Measurements from ENCODE around the gene ZFP64.

DNA sequence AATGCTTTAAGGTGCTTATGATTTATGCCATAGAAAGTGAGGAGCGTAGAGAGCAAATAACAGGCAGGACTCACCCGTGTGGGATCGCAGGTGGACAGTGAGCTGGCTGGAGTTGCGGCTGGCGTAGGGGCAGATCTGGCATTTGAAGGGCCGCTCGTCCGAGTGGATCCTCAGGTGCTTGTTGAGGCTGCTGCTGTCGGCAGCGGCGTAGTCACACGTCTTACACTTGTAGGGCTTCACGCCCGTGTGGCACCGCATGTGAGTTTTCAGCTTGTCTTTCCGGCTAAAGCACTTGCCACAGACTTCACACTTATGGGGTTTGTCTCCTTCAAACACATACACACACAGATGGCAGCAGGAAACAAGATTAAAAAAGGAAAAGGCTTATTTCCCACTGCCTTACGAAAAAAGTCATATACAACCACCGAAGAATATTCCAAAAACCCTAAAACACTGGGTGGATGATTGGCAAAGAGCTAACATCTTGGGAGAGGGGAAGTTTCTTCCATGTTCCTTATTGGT is 31.5 kb downstream of the ZFP64 start:
- TF ChIP-seq, protein P1, sequence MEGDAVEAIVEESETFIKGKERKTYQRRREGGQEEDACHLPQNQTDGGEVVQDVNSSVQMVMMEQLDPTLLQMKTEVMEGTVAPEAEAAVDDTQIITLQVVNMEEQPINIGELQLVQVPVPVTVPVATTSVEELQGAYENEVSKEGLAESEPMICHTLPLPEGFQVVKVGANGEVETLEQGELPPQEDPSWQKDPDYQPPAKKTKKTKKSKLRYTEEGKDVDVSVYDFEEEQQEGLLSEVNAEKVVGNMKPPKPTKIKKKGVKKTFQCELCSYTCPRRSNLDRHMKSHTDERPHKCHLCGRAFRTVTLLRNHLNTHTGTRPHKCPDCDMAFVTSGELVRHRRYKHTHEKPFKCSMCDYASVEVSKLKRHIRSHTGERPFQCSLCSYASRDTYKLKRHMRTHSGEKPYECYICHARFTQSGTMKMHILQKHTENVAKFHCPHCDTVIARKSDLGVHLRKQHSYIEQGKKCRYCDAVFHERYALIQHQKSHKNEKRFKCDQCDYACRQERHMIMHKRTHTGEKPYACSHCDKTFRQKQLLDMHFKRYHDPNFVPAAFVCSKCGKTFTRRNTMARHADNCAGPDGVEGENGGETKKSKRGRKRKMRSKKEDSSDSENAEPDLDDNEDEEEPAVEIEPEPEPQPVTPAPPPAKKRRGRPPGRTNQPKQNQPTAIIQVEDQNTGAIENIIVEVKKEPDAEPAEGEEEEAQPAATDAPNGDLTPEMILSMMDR (conservative IDR thresholded peaks at IDR 0.05; ENCODE audit: low read depth, low read length): no peak
- no peak for TF ChIP-seq EZH2 (IDR thresholded peaks at IDR 0.05; ENCODE audit: borderline replicate concordance, low read depth, low read length, poor library complexity, severe bottlenecking)
